Left renal pelvis (tissue), 4 donors: ENCODE measurements around the gene BACH2. TPM values are rescaled to one million over a fixed set of nuclear protein-coding genes. Genes with fewer than 3 reads are reported as not detected.
"Not testable (repeated sequence)": the region's sequence is repeated elsewhere in the genome, so short reads cannot be mapped to it uniquely, and the experiment has no call there.

Experiments
- DNase-seq, 4 donors: peaks; one replicate each; pipeline ENCODE4 v3.0.0-alpha.2; 2013; ENCODE audit warnings: low read depth in 4 of 4, low spot score in 3 of 4
- polyA plus RNA-seq, 4 donors: library from polyadenylated mRNA; unstranded; fragments of 120-200 nt; gene quantifications; one replicate each; pipeline ENCODE4 v1.2.1, GENCODE V29; 2013; ENCODE audit not compliant: insufficient read length in 4 of 4

Gene BACH2
- 10 to 100 TPM in 3 of 4 donors, 1 to 10 TPM in 1; 9.0 to 11.5 (median 10.7) TPM for polyA plus RNA-seq

GRCh38 chr6:90296341-90297114, at the start of gene BACH2:
TSS of gene BACH2 (minus strand) at chr6:90296843. CDS start at chr6:90008844, 287,999 bp downstream.
- peak in 2 of 4 donors; percentile 84 to 86 for DNase-seq

GRCh38 chr6:90343576-90343975, 46.9 kb upstream of the BACH2 start:
- DNase-seq: no peak

GRCh38 chr6:90338409-90338808, 41.8 kb upstream of the BACH2 start:
- DNase-seq: no peak

DNA sequence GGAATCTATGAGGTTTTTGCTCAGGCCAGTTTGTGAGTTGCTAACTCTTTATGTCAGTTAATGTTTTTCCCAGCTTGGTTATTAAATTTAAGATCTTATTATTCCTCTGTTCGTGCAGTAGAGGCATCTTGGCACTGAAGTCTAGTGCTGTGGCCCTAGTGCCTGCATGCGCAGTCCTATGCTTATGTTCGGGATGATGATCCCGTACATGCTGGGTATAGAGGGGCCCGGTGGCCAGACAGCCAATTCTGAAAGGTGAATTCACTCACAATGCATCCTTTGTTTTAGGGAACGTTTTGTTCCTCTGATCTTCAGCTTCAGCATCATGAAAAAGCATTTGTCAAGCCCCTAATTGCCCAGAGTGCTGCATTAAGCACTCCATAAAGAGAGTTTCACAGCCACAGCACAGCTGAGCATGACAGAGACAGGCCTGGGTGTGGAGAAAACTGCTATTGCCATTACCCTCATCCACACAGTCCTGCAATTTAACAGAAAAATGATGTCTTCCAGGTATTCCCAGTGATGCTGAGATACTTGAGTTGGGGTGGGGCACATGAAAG, 39.8 kb upstream of the BACH2 start:
- DNase-seq: no peak

DNA sequence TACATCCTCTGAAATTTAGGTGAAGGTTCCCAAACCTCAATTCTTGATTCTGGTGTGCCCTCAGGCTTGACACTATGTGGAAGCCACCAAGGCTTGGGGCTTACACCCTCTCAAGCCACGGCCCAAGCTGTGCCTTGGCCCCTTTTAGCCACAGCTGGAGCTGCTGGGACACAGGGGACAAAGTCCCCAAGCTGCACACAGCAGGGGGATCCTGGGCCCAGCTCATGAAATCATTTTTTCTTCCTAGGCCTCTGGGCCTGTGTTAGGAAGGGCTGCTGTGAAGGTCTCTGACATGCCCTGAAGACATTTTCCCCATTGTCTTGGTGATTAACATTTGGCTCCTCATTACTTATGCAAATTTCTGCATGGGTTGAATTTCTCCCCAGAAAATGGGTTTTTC, 37.3 kb upstream of the BACH2 start:
- no peak for DNase-seq

DNA sequence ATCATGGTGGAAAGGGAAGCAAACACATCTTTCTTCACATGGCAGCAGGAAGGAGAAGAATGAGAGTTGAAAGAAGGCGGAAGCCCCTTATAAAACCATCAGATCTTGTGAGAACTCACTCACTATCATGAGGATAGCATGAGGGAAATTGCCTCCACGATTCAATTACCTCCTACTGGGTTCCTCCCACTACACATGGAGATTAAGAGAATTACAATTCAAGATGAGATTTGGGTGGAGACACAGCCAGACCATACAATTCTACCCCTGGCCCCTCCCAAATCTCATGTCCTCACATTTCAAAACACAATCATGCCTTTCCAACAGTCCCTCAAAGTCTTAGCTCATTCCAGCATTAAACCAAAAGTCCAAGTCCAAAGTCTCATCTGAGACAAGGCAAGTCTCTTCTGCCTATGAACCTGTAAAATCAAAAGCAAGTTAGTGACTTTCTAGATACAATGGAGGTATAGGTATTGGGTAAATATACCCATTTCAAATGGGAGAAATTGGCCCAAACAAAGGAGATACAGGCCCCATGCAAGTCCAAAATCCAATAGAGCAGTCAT, 36.4 kb upstream of the BACH2 start:
- not testable (repeated sequence) for DNase-seq

DNA sequence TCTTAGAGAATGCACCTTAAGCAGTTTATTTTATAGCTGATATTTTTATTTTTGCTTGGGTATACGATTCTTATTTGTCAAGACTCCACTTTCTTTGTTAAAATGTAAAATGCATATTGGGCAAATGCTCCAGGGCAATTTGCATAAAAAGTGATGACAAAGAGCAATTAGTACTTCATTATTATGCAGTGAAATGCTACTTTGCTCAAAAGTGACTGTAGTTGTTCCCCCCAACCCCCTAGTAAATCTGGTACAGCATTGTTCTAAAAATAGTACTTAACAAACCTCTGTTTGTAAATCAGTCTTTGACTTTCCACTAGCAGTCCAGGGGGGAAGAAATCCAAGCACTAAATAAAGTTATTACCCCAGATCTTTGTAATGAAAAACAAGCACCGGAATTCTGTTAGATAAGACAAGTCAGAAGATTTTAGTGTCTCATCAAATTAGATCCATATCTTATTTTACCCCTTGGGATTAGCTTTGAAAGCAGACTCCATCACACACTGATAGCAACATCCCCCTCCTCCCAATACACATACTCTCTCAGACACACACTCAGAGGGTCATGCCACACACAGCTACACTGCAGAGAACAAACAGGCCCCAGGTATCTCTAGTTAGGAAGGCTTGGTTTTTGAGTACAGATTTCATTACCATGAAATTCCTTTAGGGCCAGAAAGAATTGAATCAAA, 32.9 kb upstream of the BACH2 start:
- no peak for DNase-seq

- no peak for DNase-seq
These were observed 31.4 kb upstream of the BACH2 start for GRCh38 chr6:90328004-90328403.

GRCh38 chr6:90326404-90327057, 29.9 kb upstream of the BACH2 start:
- no peak for DNase-seq

DNA sequence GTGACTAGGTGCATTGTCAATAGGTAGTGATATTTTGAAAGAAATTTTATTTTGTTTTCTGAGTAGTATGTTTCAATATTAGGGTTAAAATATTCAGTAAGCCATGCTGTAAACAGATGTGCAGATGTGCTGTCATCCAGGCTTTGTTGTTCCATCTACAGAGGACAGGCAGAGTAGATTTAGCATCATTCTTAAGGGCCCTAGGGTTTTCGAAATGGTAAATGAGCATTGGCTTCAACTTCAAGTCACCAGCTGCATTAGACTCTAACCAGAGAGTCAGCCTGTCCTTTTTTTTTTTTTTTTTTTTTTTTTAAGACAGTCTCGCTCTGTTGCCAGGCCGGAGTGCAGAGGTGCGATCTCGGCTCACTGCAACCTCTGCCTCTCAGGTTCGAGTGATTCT, 27.1 kb upstream of the BACH2 start:
- DNase-seq: no peak

GRCh38 chr6:90322976-90323474, 26.4 kb upstream of the BACH2 start:
- no peak for DNase-seq

DNA sequence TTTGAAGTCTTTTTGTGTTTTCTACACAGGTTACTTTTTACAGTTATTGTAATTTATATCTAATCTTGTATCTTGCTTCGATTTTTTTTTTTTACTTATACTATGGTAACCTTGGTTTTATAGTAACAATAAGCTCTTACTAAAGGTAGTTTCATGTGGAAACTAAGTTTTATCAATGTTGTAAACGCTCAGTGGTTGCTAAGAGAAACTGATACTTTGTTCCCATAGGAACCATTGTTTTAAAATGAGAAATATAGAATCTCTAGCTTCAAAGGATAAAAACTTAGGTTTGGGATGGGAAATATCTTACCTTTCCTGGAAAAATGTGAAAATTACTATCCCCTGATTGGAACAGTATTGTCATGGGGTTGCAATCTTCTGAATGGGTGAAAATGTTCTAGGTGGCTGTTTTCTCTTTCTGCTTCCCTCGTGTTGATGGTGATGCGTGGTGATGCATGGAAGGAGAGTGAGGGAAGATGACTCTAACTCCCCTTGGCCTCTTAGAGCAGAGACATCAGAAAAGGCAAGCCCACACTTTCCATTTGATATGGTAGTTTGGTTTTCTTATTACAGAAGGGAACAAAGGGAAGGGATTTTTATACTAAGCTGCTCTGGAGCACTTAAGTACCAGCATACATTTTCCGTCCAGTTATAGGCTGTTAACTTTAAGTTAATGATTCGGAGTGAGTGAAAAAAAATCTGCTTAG, 23.5 kb upstream of the BACH2 start:
- no peak for DNase-seq

- DNase-seq: no peak
These were observed 22.4 kb upstream of the BACH2 start for GRCh38 chr6:90319044-90319443.

DNA sequence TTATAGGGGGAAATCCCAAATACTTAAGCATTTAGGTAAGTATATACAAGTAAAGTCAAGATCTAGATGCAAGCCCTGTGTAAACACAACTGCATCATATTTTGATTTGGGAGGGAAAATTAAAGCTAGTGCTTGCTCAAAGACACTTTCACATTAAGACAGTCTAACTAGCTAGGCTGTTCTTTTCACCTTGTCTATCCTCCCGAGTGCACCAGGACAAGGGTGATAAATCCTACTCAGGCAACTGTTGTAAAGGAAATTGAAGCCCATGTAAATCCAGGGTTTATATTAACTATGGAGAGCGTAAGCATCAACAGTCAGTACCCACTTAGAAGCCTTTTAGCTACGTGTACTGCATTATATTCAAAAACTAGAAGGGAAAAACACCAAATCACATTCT, 19.3 kb upstream of the BACH2 start:
- no peak for DNase-seq

DNA sequence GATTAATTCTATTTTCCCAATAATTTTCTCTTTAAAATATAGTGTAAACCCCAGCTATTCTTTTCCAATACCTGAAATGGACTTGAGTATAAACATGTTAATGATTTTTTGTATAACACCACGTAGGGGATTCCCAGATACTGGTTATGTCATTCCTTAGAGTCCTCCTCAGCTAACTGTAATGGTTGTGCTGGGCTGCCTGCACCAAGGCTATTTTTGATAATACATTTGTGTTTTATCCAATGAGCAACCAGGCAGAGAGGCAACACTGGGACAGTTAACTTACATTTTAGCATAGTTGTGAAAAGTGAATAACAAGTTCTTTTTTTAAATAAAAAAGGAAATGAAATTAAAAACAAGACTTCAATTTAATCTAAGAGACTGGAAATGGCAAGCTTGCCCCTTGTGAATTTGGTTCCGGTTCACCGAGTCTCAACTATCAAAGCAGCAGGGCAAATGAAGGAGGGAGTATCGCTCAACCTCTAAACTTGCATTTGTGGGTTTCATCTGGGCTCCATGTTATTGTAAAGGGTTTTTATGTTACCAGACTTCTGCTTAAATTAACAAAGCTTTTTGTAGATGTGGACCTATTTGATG, 18.8 kb upstream of the BACH2 start:
- DNase-seq: no peak

DNA sequence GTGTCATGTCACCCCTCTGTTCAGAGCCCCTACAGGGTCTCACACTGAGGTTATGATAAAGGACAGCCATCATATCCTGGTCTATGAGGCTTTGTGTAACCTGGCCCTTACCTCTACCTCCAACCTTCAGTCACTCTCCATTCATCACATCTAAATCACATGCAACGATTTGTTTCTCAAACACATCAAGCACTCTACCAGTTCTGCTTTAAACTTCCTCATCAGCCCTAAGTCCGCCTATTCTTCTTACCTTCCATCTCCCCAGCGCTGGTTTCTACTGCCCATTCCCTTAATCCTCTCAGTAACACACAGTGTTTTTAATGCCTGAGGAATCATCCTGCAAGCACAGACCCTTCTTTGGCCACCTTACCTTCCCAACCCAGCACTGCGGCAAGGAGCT, 17.9 kb upstream of the BACH2 start:
- no peak for DNase-seq

DNA sequence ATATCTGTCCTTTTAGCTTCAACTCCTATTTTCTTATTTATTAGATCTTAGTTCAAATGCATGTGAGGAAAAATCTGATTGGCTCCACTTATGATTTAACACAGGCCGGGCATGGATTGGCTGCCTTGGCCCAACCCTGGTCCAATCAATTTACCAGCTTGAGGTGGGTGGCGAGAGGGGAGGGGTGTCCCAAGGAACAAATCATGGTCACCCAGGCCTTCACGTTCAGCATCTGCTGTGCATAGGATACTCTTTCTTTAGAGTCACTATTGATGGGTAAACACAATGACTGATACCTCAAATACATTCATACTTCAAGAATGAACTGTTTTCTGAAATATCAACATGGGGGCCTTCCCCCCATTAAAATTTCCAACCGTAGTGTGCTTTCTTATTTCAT, 14.9 kb upstream of the BACH2 start:
- no peak for DNase-seq

GRCh38 chr6:90305800-90306448, 9.3 kb upstream of the BACH2 start:
- DNase-seq: no peak

GRCh38 chr6:90304308-90304707, 7.7 kb upstream of the BACH2 start:
- DNase-seq: no peak
